ENCODE data around the gene UGT1A6. TPM values are rescaled to one million over a fixed set of nuclear protein-coding genes. Genes with fewer than 3 reads are reported as not detected.

The UGT1A6 gene
- total and polyA plus RNA-seq, 2 of the 13 experiments (the other 11 are each of a cell fraction or from before 2014, with no cell fraction given) = 0.25 TPM; not detected in 1

- ATAC-seq (no peak), DNase-seq (ENCODE audit: low spot score) (no peak), FAIRE-seq (no peak)
- intact Hi-C loops (cut with micrococcal nuclease; ENCODE audit: unreplicated experiment) (no loop called here), in situ Hi-C loops (cut with HindIII; ENCODE audit: extremely low pct_ligation_motif_present, low pct_unique_long_range_greater_than_20kb) (no loop called here)
- Histone ChIP-seq H2AFZ (ENCODE audit: low read length) (no peak overlapping the region), H4K20me1 (ENCODE audit: insufficient read depth, low read length) (no peaks in the 10 kb centered on the region), H3K9me3 (ENCODE audit: low read length) (no peaks in the 10 kb centered on the region), H3K9ac (ENCODE audit: insufficient read depth, low read depth, low read length) (no peak overlapping the region), H3K27ac (ENCODE audit: extremely low read length, insufficient read depth, low read length) (no peak overlapping the region), H3K4me2 (ENCODE audit: low read depth, low read length) (no peak overlapping the region), H3K27me3 (ENCODE audit: control insufficient read depth in 1 of 2, insufficient read depth in 2 of 2, low read length in 2 of 2) (peaks cover 0 to 48% of the 10 kb centered on the region in 2 experiments; a peak in 3 of 5 replicates), H3K79me2 (ENCODE audit: insufficient read depth, low read length) (no peaks in the 10 kb centered on the region), H3K4me3 (replicated peaks in 1 of 3; ENCODE audit: insufficient read depth in 1 of 3, low read depth in 2 of 3, low read length in 3 of 3) (no peak overlapping the region), H3K36me3 (replicated peaks in 1 of 2; ENCODE audit: control insufficient read depth in 1 of 2, insufficient read depth in 2 of 2, low read length in 2 of 2) (no peaks in the 10 kb centered on the region), H3K4me1 (ENCODE audit: insufficient read depth, low read length) (no peaks in the 10 kb centered on the region)
- WGBS (ENCODE audit: low lambda C conversion rate) = 39% methylated on average over 9 of the region's 9 CpGs
- POLR2A ChIA-PET = no interaction called here
- no TSS peak for BruUV-seq (replicated peaks)
- CTCF ChIA-PET (ENCODE audit: low intra/inter-chr PET ratio, low total read pairs) = no interaction called here
- TF ChIP-seq ZNF83 (CRISPR knock-in tag; IDR thresholded peaks at IDR 0.05; ENCODE audit: borderline replicate concordance) = no peak
- no peak for TF ChIP-seq NFKBIZ (CRISPR knock-in tag; IDR thresholded peaks at IDR 0.05)
- no peak for TF ChIP-seq BHLHE40 (IDR thresholded peaks at IDR 0.05; ENCODE audit: low read length)
- no peak for TF ChIP-seq KIAA2018 (CRISPR knock-in tag; IDR thresholded peaks at IDR 0.05; ENCODE audit: borderline replicate concordance)
- no peak for TF ChIP-seq SAP130 (CRISPR knock-in tag; IDR thresholded peaks at IDR 0.05; ENCODE audit: low read depth)
- TF ChIP-seq, protein P1, sequence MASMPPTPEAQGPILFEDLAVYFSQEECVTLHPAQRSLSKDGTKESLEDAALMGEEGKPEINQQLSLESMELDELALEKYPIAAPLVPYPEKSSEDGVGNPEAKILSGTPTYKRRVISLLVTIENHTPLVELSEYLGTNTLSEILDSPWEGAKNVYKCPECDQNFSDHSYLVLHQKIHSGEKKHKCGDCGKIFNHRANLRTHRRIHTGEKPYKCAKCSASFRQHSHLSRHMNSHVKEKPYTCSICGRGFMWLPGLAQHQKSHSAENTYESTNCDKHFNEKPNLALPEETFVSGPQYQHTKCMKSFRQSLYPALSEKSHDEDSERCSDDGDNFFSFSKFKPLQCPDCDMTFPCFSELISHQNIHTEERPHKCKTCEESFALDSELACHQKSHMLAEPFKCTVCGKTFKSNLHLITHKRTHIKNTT (CRISPR knock-in tag; IDR thresholded peaks at IDR 0.05) = no peak
- TF ChIP-seq NFYC (CRISPR knock-in tag; IDR thresholded peaks at IDR 0.05) = no peak
- TF ChIP-seq FOXA1 (IDR thresholded peaks at IDR 0.05) = no peak
- no peak for TF ChIP-seq FOXA1 (CRISPR knock-in tag; IDR thresholded peaks at IDR 0.05)
- no peak for TF ChIP-seq ZBTB7B (CRISPR knock-in tag; IDR thresholded peaks at IDR 0.05)
- TF ChIP-seq ZNF18 (CRISPR knock-in tag; IDR thresholded peaks at IDR 0.05; ENCODE audit: insufficient replicate concordance) = no peak
- TF ChIP-seq, protein P2, sequence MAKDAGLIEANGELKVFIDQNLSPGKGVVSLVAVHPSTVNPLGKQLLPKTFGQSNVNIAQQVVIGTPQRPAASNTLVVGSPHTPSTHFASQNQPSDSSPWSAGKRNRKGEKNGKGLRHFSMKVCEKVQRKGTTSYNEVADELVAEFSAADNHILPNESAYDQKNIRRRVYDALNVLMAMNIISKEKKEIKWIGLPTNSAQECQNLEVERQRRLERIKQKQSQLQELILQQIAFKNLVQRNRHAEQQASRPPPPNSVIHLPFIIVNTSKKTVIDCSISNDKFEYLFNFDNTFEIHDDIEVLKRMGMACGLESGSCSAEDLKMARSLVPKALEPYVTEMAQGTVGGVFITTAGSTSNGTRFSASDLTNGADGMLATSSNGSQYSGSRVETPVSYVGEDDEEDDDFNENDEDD (CRISPR knock-in tag; IDR thresholded peaks at IDR 0.05; ENCODE audit: borderline replicate concordance) = no peak
Observed at GRCh38 chr2:233801357-233802131, 108.9 kb downstream of the UGT1A6 start.

Measured in HepG2 (cell line).